Measurements from ENCODE around the gene ICE1. TPM values are rescaled to one million over a fixed set of nuclear protein-coding genes. Genes with fewer than 3 reads are reported as not detected.

ICE1 gene
- total and polyA plus RNA-seq, 4 donors, result 4.1 to 18.8 (median 9.5) TPM

DNA sequence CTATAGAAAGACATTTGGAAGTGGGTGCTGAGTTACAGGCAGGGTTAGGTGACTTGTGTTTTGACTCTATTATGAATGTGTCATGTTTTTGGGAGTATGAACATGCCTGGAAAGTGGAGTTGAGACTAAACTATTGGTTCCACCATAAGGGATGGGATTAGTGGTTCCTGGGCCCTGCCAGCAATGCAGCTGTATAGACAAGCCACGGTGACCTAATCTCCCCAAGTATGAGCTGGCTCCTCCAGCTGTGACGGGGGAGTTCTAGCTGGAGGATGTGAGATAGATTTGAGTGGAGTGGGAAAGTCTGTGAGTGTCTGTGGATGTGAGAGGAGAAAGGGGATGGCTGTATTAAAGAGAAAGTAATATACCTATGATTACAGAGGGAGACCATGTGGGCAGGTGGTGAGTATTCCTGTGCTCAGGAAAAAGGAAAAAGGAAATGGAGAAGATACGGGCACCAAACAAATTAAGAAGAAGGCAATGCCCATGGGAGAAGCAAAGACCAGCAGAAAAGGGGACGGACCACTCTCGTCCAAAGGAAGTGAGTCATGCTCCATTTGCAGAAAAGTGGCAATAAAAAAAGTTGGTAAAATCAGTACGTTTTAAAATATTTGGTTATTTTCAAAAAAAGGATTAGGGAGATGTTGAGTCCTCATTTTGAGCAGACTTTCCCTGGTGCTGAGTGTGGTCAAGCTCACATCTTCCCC, 48.3 kb upstream of the ICE1 start:
- H3K36me3 ChIP-seq (ENCODE audit: control insufficient read depth in 4 of 4, insufficient read depth in 3 of 4, low read depth in 1 of 4, low read length in 3 of 4), result no peaks in the 10 kb centered on the region
- DNase-seq (ENCODE audit: low spot score), result no peak
- H3K4me3 ChIP-seq (ENCODE audit: low read depth in 1 of 3, low read length in 3 of 3), result no peak overlapping the region
- no peaks in the 10 kb centered on the region for H3K27me3 ChIP-seq (ENCODE audit: control insufficient read depth in 4 of 4, insufficient read depth in 4 of 4, low read length in 3 of 4)
- H3K4me1 ChIP-seq (ENCODE audit: control insufficient read depth in 4 of 4, insufficient read depth in 4 of 4, low read length in 3 of 4), result peaks cover 0 to 28% (median 14%) of the 10 kb centered on the region in 4 donors
- H3K27ac ChIP-seq (ENCODE audit: low read depth in 1 of 2, low read length in 2 of 2), result no peak overlapping the region
- 83% methylated on average over 6 of the region's 6 CpGs for WGBS
- no peak overlapping the region for H3K9ac ChIP-seq (ENCODE audit: low read depth in 1 of 2, low read length in 2 of 2)
- TF ChIP-seq, protein P1, sequence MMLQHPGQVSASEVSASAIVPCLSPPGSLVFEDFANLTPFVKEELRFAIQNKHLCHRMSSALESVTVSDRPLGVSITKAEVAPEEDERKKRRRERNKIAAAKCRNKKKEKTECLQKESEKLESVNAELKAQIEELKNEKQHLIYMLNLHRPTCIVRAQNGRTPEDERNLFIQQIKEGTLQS (IDR thresholded peaks at IDR 0.05), result no peak
- TF ChIP-seq RAD21 (IDR thresholded peaks at IDR 0.05) (no peak), SP1 (IDR thresholded peaks at IDR 0.05) (no peak), GABPA (IDR thresholded peaks at IDR 0.05 in 1 of 2, conservative IDR thresholded peaks at IDR 0.05 in 1 of 2) (no peak), RXRA (IDR thresholded peaks at IDR 0.05) (no peak)
- TF ChIP-seq, protein P2, sequence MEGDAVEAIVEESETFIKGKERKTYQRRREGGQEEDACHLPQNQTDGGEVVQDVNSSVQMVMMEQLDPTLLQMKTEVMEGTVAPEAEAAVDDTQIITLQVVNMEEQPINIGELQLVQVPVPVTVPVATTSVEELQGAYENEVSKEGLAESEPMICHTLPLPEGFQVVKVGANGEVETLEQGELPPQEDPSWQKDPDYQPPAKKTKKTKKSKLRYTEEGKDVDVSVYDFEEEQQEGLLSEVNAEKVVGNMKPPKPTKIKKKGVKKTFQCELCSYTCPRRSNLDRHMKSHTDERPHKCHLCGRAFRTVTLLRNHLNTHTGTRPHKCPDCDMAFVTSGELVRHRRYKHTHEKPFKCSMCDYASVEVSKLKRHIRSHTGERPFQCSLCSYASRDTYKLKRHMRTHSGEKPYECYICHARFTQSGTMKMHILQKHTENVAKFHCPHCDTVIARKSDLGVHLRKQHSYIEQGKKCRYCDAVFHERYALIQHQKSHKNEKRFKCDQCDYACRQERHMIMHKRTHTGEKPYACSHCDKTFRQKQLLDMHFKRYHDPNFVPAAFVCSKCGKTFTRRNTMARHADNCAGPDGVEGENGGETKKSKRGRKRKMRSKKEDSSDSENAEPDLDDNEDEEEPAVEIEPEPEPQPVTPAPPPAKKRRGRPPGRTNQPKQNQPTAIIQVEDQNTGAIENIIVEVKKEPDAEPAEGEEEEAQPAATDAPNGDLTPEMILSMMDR (IDR thresholded peaks at IDR 0.05; ENCODE audit: low read depth, low read length, missing input control), result no peak
- H3K9me3 ChIP-seq (ENCODE audit: control insufficient read depth in 4 of 4, low read length in 3 of 4), result no peaks in the 10 kb centered on the region

DNA sequence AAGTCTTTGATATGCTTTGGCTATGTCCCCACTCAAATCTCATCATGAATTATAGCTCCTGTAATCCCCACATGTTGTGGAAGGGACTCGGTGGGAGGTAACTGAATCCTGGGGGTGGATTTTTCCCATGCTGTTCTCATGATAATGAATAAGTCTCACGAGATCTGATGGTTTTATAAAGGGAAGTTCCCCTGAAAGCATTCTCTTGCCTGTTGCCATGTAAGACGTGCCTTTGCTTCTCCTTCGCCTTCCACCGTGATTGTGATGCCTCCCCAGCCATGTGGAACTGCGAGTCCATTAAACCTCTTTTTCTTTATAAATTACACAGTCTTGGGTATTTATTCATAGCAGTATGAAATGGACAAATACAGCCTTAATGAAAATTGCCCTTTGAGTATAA, 44.7 kb upstream of the ICE1 start:
- Histone ChIP-seq H3K27ac (ENCODE audit: low read depth in 1 of 2, low read length in 2 of 2) (no peak overlapping the region), H3K4me1 (ENCODE audit: control insufficient read depth in 4 of 4, insufficient read depth in 4 of 4, low read length in 3 of 4) (peaks cover 0 to 3% (median 1%) of the 10 kb centered on the region in 4 donors), H3K4me3 (ENCODE audit: low read depth in 1 of 3, low read length in 3 of 3) (no peak overlapping the region), H3K36me3 (ENCODE audit: control insufficient read depth in 4 of 4, insufficient read depth in 3 of 4, low read depth in 1 of 4, low read length in 3 of 4) (no peaks in the 10 kb centered on the region), H3K9ac (ENCODE audit: low read depth in 1 of 2, low read length in 2 of 2) (no peak overlapping the region), H3K27me3 (ENCODE audit: control insufficient read depth in 4 of 4, insufficient read depth in 4 of 4, low read length in 3 of 4) (no peaks in the 10 kb centered on the region), H3K9me3 (ENCODE audit: control insufficient read depth in 4 of 4, low read length in 3 of 4) (no peaks in the 10 kb centered on the region)
- WGBS, result 90% methylated on average over 6 of the region's 6 CpGs
- no peak for DNase-seq (ENCODE audit: low spot score)
- TF ChIP-seq RXRA (IDR thresholded peaks at IDR 0.05) (no peak), GABPA (IDR thresholded peaks at IDR 0.05 in 1 of 2, conservative IDR thresholded peaks at IDR 0.05 in 1 of 2) (no peak), FOXA1 (IDR thresholded peaks at IDR 0.05) (no peak), RAD21 (IDR thresholded peaks at IDR 0.05) (no peak), TAF1 (conservative IDR thresholded peaks at IDR 0.05) (no peak), NR2F2 (IDR thresholded peaks at IDR 0.05) (no peak), SP1 (IDR thresholded peaks at IDR 0.05) (no peak), YY1 (IDR thresholded peaks at IDR 0.05) (no peak), JUND (IDR thresholded peaks at IDR 0.05) (no peak)
- TF ChIP-seq, protein P3, sequence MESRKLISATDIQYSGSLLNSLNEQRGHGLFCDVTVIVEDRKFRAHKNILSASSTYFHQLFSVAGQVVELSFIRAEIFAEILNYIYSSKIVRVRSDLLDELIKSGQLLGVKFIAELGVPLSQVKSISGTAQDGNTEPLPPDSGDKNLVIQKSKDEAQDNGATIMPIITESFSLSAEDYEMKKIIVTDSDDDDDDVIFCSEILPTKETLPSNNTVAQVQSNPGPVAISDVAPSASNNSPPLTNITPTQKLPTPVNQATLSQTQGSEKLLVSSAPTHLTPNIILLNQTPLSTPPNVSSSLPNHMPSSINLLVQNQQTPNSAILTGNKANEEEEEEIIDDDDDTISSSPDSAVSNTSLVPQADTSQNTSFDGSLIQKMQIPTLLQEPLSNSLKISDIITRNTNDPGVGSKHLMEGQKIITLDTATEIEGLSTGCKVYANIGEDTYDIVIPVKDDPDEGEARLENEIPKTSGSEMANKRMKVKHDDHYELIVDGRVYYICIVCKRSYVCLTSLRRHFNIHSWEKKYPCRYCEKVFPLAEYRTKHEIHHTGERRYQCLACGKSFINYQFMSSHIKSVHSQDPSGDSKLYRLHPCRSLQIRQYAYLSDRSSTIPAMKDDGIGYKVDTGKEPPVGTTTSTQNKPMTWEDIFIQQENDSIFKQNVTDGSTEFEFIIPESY (IDR thresholded peaks at IDR 0.05), result no peak
- TF ChIP-seq, protein P2 (IDR thresholded peaks at IDR 0.05; ENCODE audit: low read depth, low read length, missing input control), result no peak
- TF ChIP-seq, protein P1 (IDR thresholded peaks at IDR 0.05), result no peak
- TF ChIP-seq, protein P4, sequence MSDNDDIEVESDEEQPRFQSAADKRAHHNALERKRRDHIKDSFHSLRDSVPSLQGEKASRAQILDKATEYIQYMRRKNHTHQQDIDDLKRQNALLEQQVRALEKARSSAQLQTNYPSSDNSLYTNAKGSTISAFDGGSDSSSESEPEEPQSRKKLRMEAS (IDR thresholded peaks at IDR 0.05), result no peak
